Spleen (tissue), 11 donors: Measurements from ENCODE around the gene RAB24. TPM values are rescaled to one million over a fixed set of nuclear protein-coding genes. Genes with fewer than 3 reads are reported as not detected.
"Not testable (repeated sequence)": the region's sequence is repeated elsewhere in the genome, so short reads cannot be mapped to it uniquely, and the experiment has no call there.

Experiments
- DNase-seq: peaks from one replicate; pipeline ENCODE4 v3.0.0-alpha.2; 2020
- H3K27ac ChIP-seq, 8 donors: fragments of 200-600 bp; sonication (generic) in 7 of 8; 1 replicate in 4 of 8; 2 replicates in 4 of 8; pipeline versions ENCODE4 v1.5.0 to v1.8.0; 2016 to 2021; ENCODE audit warnings: inconsistent platforms in 4 of 8, mild to moderate bottlenecking in 4 of 8, moderate library complexity in 1 of 8
- H3K27me3 ChIP-seq, 7 donors: fragments of 200-600 bp; sonication (generic) in 6 of 7; replicated peaks in 1 of 7; 1 replicate in 4 of 7; 2 replicates in 3 of 7; pipeline versions ENCODE4 v1.5.0 to v1.8.0; 2016 to 2021; ENCODE audit warnings: inconsistent platforms in 3 of 7, mild to moderate bottlenecking in 1 of 7
- H3K36me3 ChIP-seq, 6 donors: fragments of 200-600 bp; sonication (generic) in 5 of 6; 1 replicate in 4 of 6; 2 replicates in 2 of 6; pipeline versions ENCODE4 v1.5.0 to v1.8.0; 2016 to 2021; ENCODE audit warnings: inconsistent platforms in 2 of 6
- H3K4me1 ChIP-seq, 6 donors: fragments of 200-600 bp; sonication (generic) in 5 of 6; 1 replicate in 3 of 6; 2 replicates in 3 of 6; pipeline versions ENCODE4 v1.5.0 to v1.8.0; 2016 to 2021; ENCODE audit warnings: inconsistent platforms in 3 of 6
- H3K4me3 ChIP-seq, 8 donors: fragments of 200-600 bp; sonication (generic) in 7 of 8; 1 replicate in 4 of 8; 2 replicates in 4 of 8; pipeline versions ENCODE4 v1.5.0 to v1.8.0; 2016 to 2021; ENCODE audit warnings: inconsistent platforms in 4 of 8, mild to moderate bottlenecking in 4 of 8, moderate library complexity in 2 of 8
- H3K9me3 ChIP-seq, 8 donors: fragments of 200-600 bp; sonication (generic) in 7 of 8; 1 replicate in 4 of 8; 2 replicates in 4 of 8; pipeline versions ENCODE4 v1.5.0 to v1.8.0; 2016 to 2021; ENCODE audit warnings: inconsistent platforms in 4 of 8
- POLR2A ChIP-seq, 3 donors: fragments of 450-650 bp; IDR thresholded peaks; one replicate each; pipeline ENCODE4 v1.5.1; 2017; ENCODE audit warnings: antibody characterized with exemption in 3 of 3, mild to moderate bottlenecking in 1 of 3
- POLR2AphosphoS5 ChIP-seq, 3 donors: sonication (generic); formaldehyde crosslinking; IDR thresholded peaks; one replicate each; pipeline ENCODE4 v1.5.1; 2017; ENCODE audit warnings: antibody characterized with exemption in 3 of 3
- WGBS, 5 donors: extraction: QIAGEN DNeasy Blood & Tissue Kit in 3 of 5; methylation state at CpG; one replicate each; pipeline versions ENCODE4 v1.1.5 to v1.1.7; 2013 to 2018; 5-methylcytosine and 5-hydroxymethylcytosine counted together
- intact Hi-C: fragments of 100-400 bp; cut with DNase I; formaldehyde crosslinking; loops from one replicate; pipeline ENCODE4 v1.15.0; 2023; ENCODE audit warnings: low total_unique reads
- polyA plus RNA-seq, 3 donors: library from polyadenylated mRNA; stranded (reverse); fragments of 200-250 nt; gene quantifications; one replicate each; pipeline ENCODE4 v1.2.1, GENCODE V29; 2013
- total RNA-seq, 7 donors: library from RNA; depleted of rRNA in 3 of 7; stranded (reverse); fragments of >200 nt in 3 of 7; fragmentation: NEBNext Ultra II Directional in 4 of 7; extraction: Animal tissue kit (Norgen Biotek cat#: 25700) in 4 of 7; gene quantifications; one replicate each; pipeline versions ENCODE4 v1.1.0 to v1.2.1, GENCODE V29; 2016 to 2021
- TF ChIP-seq, protein P1 (sequence below), 11 experiments: fragments of 200-600 bp in 7 of 11; fragments of 450-650 bp in 4 of 11; sonication (generic) in 4 of 11; IDR thresholded peaks in 8 of 11; conservative IDR thresholded peaks in 3 of 11; 1 replicate in 7 of 11; 2 replicates in 4 of 11; pipeline versions ENCODE4 v1.4.0 to v1.8.0; 2016 to 2021; ENCODE audit warnings: antibody characterized with exemption in 11 of 11, inconsistent platforms in 4 of 11, mild to moderate bottlenecking in 1 of 11
- donor health status: healthy with polysubstance abuse.
- donor health status: DM: no; HTN: no; CAD: no; lungs with moderate emphysema.
- donor health status: DM: no; HTN: no; CAD: no.
- donor health status: Bipolar disorder and iron deficiency.
- donor health status: healthy.
- donor health status: DM: no; HTN: no; CAD: no.
- donor health status: DM: yes; HTN: yes; CAD: no.

RAB24 gene
- total and polyA plus RNA-seq, 10 donors: 52.1 to 181 (median 83.7) TPM

GRCh38 chr5:177346820-177347219 is 43.3 kb upstream of the RAB24 start:
- Histone ChIP-seq H3K4me3 (no peak overlapping the region), H3K27ac (no peak overlapping the region), H3K36me3 (peaks cover 0 to 85% (median 44%) of the 10 kb centered on the region in 6 donors), H3K27me3 (no peaks in the 10 kb centered on the region), H3K4me1 (peaks cover 33 to 96% (median 51%) of the 10 kb centered on the region in 6 donors), H3K9me3 (no peaks in the 10 kb centered on the region)
- DNase-seq: peak; percentile 1
- TF ChIP-seq POLR2AphosphoS5 (IDR thresholded peaks at IDR 0.05) (no peak), POLR2A (IDR thresholded peaks at IDR 0.05) (no peak)
- TF ChIP-seq, protein P1, sequence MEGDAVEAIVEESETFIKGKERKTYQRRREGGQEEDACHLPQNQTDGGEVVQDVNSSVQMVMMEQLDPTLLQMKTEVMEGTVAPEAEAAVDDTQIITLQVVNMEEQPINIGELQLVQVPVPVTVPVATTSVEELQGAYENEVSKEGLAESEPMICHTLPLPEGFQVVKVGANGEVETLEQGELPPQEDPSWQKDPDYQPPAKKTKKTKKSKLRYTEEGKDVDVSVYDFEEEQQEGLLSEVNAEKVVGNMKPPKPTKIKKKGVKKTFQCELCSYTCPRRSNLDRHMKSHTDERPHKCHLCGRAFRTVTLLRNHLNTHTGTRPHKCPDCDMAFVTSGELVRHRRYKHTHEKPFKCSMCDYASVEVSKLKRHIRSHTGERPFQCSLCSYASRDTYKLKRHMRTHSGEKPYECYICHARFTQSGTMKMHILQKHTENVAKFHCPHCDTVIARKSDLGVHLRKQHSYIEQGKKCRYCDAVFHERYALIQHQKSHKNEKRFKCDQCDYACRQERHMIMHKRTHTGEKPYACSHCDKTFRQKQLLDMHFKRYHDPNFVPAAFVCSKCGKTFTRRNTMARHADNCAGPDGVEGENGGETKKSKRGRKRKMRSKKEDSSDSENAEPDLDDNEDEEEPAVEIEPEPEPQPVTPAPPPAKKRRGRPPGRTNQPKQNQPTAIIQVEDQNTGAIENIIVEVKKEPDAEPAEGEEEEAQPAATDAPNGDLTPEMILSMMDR (IDR thresholded peaks at IDR 0.05 in 8 of 11, conservative IDR thresholded peaks at IDR 0.05 in 3 of 11): no peak
- WGBS, 5 donors: 77 to 96% (median 82%) methylated on average over 4 of the region's 4 CpGs
- intact Hi-C loops: no loop called here

DNA sequence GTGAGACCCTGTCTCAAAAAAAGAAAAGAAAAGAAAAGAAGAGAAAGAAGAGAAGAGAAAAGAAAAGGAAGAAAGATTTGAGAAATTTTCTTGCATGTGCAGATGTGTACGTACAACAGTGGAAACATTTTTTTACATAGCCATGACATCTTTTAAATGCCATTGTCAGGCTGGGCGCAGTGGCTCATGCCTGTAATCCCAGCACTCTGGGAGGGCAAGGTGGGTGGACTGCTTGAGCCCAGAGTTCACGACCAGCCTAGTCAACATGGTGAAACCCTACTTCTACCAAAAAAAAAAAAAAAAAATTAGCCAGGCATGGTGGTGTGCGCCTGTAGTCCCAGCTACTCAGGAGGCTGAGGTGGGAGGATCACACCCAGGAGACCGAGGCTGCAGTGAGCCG is 41.4 kb upstream of the RAB24 start:
- H3K4me1 ChIP-seq: peaks cover 21 to 94% (median 41%) of the 10 kb centered on the region in 6 donors
- H3K27ac ChIP-seq: no peak overlapping the region
- H3K4me3 ChIP-seq: no peak overlapping the region
- no peaks in the 10 kb centered on the region for H3K9me3 ChIP-seq
- peaks cover 0 to 100% (median 48%) of the 10 kb centered on the region in 6 donors for H3K36me3 ChIP-seq
- no peak for TF ChIP-seq POLR2AphosphoS5 (IDR thresholded peaks at IDR 0.05)
- TF ChIP-seq, protein P1 (IDR thresholded peaks at IDR 0.05 in 8 of 11, conservative IDR thresholded peaks at IDR 0.05 in 3 of 11): no peak
- no peak for TF ChIP-seq POLR2A (IDR thresholded peaks at IDR 0.05)
- WGBS, 5 donors: 94 to 98% (median 95%) methylated on average over 6 of the region's 6 CpGs
- H3K27me3 ChIP-seq: no peaks in the 10 kb centered on the region
- intact Hi-C loops: no loop called here
- peak; percentile 17 for DNase-seq

DNA sequence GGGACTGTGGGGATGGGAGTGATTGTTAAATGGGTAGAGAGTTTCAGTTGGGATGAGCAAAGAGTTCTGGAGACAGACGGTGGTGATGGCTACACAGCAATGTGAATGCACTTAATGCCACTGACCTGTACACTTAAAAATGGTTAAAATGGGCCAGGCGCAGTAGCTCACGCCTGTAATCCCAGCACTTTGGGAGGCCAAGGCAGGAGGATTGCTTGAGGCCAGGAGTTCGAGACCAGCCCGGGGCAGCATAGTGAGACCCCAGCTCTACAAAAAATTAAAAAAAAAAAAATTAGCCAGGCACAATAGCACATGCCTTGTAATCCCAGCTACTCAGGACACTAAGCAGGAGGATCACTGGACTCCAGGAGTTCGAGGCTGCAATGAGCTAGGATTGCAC is 40.3 kb upstream of the RAB24 start:
- peak; percentile 19 for DNase-seq
- WGBS, 5 donors: 93 to 97% (median 96%) methylated on average over 6 of the region's 6 CpGs
- H3K36me3 ChIP-seq: peaks cover 0 to 100% (median 43%) of the 10 kb centered on the region in 6 donors

GRCh38 chr5:177343000-177343399 is 39.5 kb upstream of the RAB24 start:
- 87 to 95% (median 93%) methylated on average over 14 of the region's 14 CpGs for WGBS, 5 donors
- H3K4me3 ChIP-seq, H3K27me3 ChIP-seq, H3K9me3 ChIP-seq, intact Hi-C loops, H3K27ac ChIP-seq: not testable (repeated sequence)
- peaks cover 0 to 100% (median 47%) of the 10 kb centered on the region in 6 donors for H3K36me3 ChIP-seq
- peak; percentile 31 for DNase-seq
- H3K4me1 ChIP-seq: peaks cover 3 to 94% (median 35%) of the 10 kb centered on the region in 6 donors

More for the DNA sequence above, 40.3 kb upstream of the RAB24 start:
- no peaks in the 10 kb centered on the region for H3K27me3 ChIP-seq
- peaks cover 10 to 94% (median 39%) of the 10 kb centered on the region in 6 donors for H3K4me1 ChIP-seq
- H3K27ac ChIP-seq: no peak overlapping the region
- intact Hi-C loops: no loop called here
- TF ChIP-seq, protein P1 (IDR thresholded peaks at IDR 0.05 in 8 of 11, conservative IDR thresholded peaks at IDR 0.05 in 3 of 11): no peak
- TF ChIP-seq POLR2A (IDR thresholded peaks at IDR 0.05): no peak
- TF ChIP-seq POLR2AphosphoS5 (IDR thresholded peaks at IDR 0.05): no peak
- H3K9me3 ChIP-seq: no peaks in the 10 kb centered on the region
- no peak overlapping the region for H3K4me3 ChIP-seq
